Measurements from ENCODE around the gene HJURP.

Gene HJURP

GRCh38 chr2:233800208-233800607, 54.1 kb downstream of the HJURP start:
- Histone ChIP-seq H3K18ac (ENCODE audit: low read length) (no peak overlapping the region), H3K79me1 (ENCODE audit: low read length) (no peaks in the 10 kb centered on the region), H2AK5ac (ENCODE audit: low read length) (no peak overlapping the region), H4K8ac (ENCODE audit: low read depth, low read length) (no peak overlapping the region), H3K4me2 (ENCODE audit: low read length) (no peak overlapping the region), H3K56ac (ENCODE audit: low read length) (no peak overlapping the region), H3K27me3 (ENCODE audit: insufficient read depth, low read length, poor library complexity) (no peaks in the 10 kb centered on the region), H2BK5ac (ENCODE audit: low read length) (no peak overlapping the region), H3K4me1 (ENCODE audit: control insufficient read depth, low read depth, low read length) (no peaks in the 10 kb centered on the region), H3K27ac (ENCODE audit: low read depth, low read length) (no peak overlapping the region), H3K4ac (ENCODE audit: low read depth, low read length) (no peak overlapping the region), H3K23ac (ENCODE audit: low read length) (no peak overlapping the region), H4K5ac (ENCODE audit: low read length) (no peak overlapping the region), H3K9ac (ENCODE audit: low read length) (no peak overlapping the region), H3K79me2 (ENCODE audit: control insufficient read depth, insufficient read depth, low read length) (no peaks in the 10 kb centered on the region), H2BK15ac (replicated peaks; ENCODE audit: low read depth) (no peak overlapping the region), H3K36me3 (ENCODE audit: control insufficient read depth, insufficient read depth, low read length) (no peaks in the 10 kb centered on the region), H2BK120ac (ENCODE audit: low read depth, low read length) (no peak overlapping the region), H3K4me3 (ENCODE audit: low read length) (no peak overlapping the region)
- DNase-seq, result no peak
- WGBS (ENCODE audit: extremely low coverage, insufficient coverage, low lambda C conversion rate), result no CpG with 5 or more reads among the region's 7 CpGs

GRCh38 chr2:233799716-233800115, 54.6 kb downstream of the HJURP start:
- Histone ChIP-seq H3K27ac (ENCODE audit: low read depth, low read length) (no peak overlapping the region), H2BK15ac (replicated peaks; ENCODE audit: low read depth) (no peak overlapping the region), H2BK5ac (ENCODE audit: low read length) (no peak overlapping the region), H3K4ac (ENCODE audit: low read depth, low read length) (no peak overlapping the region), H3K4me1 (ENCODE audit: control insufficient read depth, low read depth, low read length) (no peaks in the 10 kb centered on the region), H3K79me2 (ENCODE audit: control insufficient read depth, insufficient read depth, low read length) (no peaks in the 10 kb centered on the region), H2AK5ac (ENCODE audit: low read length) (no peak overlapping the region), H4K8ac (ENCODE audit: low read depth, low read length) (no peak overlapping the region), H2BK120ac (ENCODE audit: low read depth, low read length) (no peak overlapping the region), H3K56ac (ENCODE audit: low read length) (no peak overlapping the region), H3K9ac (ENCODE audit: low read length) (no peak overlapping the region), H3K23ac (ENCODE audit: low read length) (no peak overlapping the region), H4K5ac (ENCODE audit: low read length) (no peak overlapping the region), H3K4me2 (ENCODE audit: low read length) (no peak overlapping the region), H3K27me3 (ENCODE audit: insufficient read depth, low read length, poor library complexity) (no peaks in the 10 kb centered on the region), H3K36me3 (ENCODE audit: control insufficient read depth, insufficient read depth, low read length) (no peaks in the 10 kb centered on the region), H3K4me3 (ENCODE audit: low read length) (no peak overlapping the region), H3K18ac (ENCODE audit: low read length) (no peak overlapping the region), H3K79me1 (ENCODE audit: low read length) (no peaks in the 10 kb centered on the region)
- WGBS (ENCODE audit: extremely low coverage, insufficient coverage, low lambda C conversion rate), result no CpG with 5 or more reads among the region's 5 CpGs
- DNase-seq, result no peak

- H3K4me2 ChIP-seq (ENCODE audit: low read length), result no peak overlapping the region
- no peak overlapping the region for H2AK5ac ChIP-seq (ENCODE audit: low read length)
- no peaks in the 10 kb centered on the region for H3K27me3 ChIP-seq (ENCODE audit: insufficient read depth, low read length, poor library complexity)
- H2BK5ac ChIP-seq (ENCODE audit: low read length), result no peak overlapping the region
- H3K79me2 ChIP-seq (ENCODE audit: control insufficient read depth, insufficient read depth, low read length), result no peaks in the 10 kb centered on the region
- peak; percentile 3 for DNase-seq
- no peak overlapping the region for H3K18ac ChIP-seq (ENCODE audit: low read length)
- H4K8ac ChIP-seq (ENCODE audit: low read depth, low read length), result no peak overlapping the region
- no peak overlapping the region for H3K9ac ChIP-seq (ENCODE audit: low read length)
- H2BK15ac ChIP-seq (replicated peaks; ENCODE audit: low read depth), result no peak overlapping the region
- no peak overlapping the region for H3K4me3 ChIP-seq (ENCODE audit: low read length)
- H3K36me3 ChIP-seq (ENCODE audit: control insufficient read depth, insufficient read depth, low read length), result no peaks in the 10 kb centered on the region
- H3K23ac ChIP-seq (ENCODE audit: low read length), result no peak overlapping the region
- H3K4me1 ChIP-seq (ENCODE audit: control insufficient read depth, low read depth, low read length), result no peaks in the 10 kb centered on the region
- H3K79me1 ChIP-seq (ENCODE audit: low read length), result no peaks in the 10 kb centered on the region
- H4K5ac ChIP-seq (ENCODE audit: low read length), result no peak overlapping the region
- no peak overlapping the region for H3K27ac ChIP-seq (ENCODE audit: low read depth, low read length)
- WGBS (ENCODE audit: extremely low coverage, insufficient coverage, low lambda C conversion rate), result no CpG with 5 or more reads among the region's 7 CpGs
- no peak overlapping the region for H3K56ac ChIP-seq (ENCODE audit: low read length)
- H3K4ac ChIP-seq (ENCODE audit: low read depth, low read length), result no peak overlapping the region
- H2BK120ac ChIP-seq (ENCODE audit: low read depth, low read length), result no peak overlapping the region
These were observed 55.2 kb downstream of the HJURP start for GRCh38 chr2:233799087-233799665.

GRCh38 chr2:233798335-233799086, 55.8 kb downstream of the HJURP start:
- no peak overlapping the region for H2BK5ac ChIP-seq (ENCODE audit: low read length)
- no peak overlapping the region for H3K27ac ChIP-seq (ENCODE audit: low read depth, low read length)
- no peaks in the 10 kb centered on the region for H3K27me3 ChIP-seq (ENCODE audit: insufficient read depth, low read length, poor library complexity)
- H3K4me3 ChIP-seq (ENCODE audit: low read length), result no peak overlapping the region
- H4K5ac ChIP-seq (ENCODE audit: low read length), result no peak overlapping the region
- WGBS (ENCODE audit: extremely low coverage, insufficient coverage, low lambda C conversion rate), result no CpG with 5 or more reads among the region's 14 CpGs
- H3K36me3 ChIP-seq (ENCODE audit: control insufficient read depth, insufficient read depth, low read length), result no peaks in the 10 kb centered on the region
- DNase-seq, result no peak
- H3K4me2 ChIP-seq (ENCODE audit: low read length), result no peak overlapping the region
- no peak overlapping the region for H2AK5ac ChIP-seq (ENCODE audit: low read length)
- H3K4me1 ChIP-seq (ENCODE audit: control insufficient read depth, low read depth, low read length), result no peaks in the 10 kb centered on the region
- no peak overlapping the region for H3K18ac ChIP-seq (ENCODE audit: low read length)
- H2BK15ac ChIP-seq (replicated peaks; ENCODE audit: low read depth), result no peak overlapping the region
- no peak overlapping the region for H3K9ac ChIP-seq (ENCODE audit: low read length)
- H3K23ac ChIP-seq (ENCODE audit: low read length), result no peak overlapping the region
- no peak overlapping the region for H4K8ac ChIP-seq (ENCODE audit: low read depth, low read length)
- no peaks in the 10 kb centered on the region for H3K79me1 ChIP-seq (ENCODE audit: low read length)
- H2BK120ac ChIP-seq (ENCODE audit: low read depth, low read length), result no peak overlapping the region
- H3K56ac ChIP-seq (ENCODE audit: low read length), result no peak overlapping the region
- no peaks in the 10 kb centered on the region for H3K79me2 ChIP-seq (ENCODE audit: control insufficient read depth, insufficient read depth, low read length)
- no peak overlapping the region for H3K4ac ChIP-seq (ENCODE audit: low read depth, low read length)

GRCh38 chr2:233796254-233796653, 58.1 kb downstream of the HJURP start:
- Histone ChIP-seq H3K4me1 (ENCODE audit: control insufficient read depth, low read depth, low read length) (no peaks in the 10 kb centered on the region), H4K5ac (ENCODE audit: low read length) (no peak overlapping the region), H3K4me3 (ENCODE audit: low read length) (no peak overlapping the region), H3K56ac (ENCODE audit: low read length) (no peak overlapping the region), H3K79me2 (ENCODE audit: control insufficient read depth, insufficient read depth, low read length) (no peaks in the 10 kb centered on the region), H2BK120ac (ENCODE audit: low read depth, low read length) (no peak overlapping the region), H3K23ac (ENCODE audit: low read length) (no peak overlapping the region), H3K4ac (ENCODE audit: low read depth, low read length) (no peak overlapping the region), H3K9ac (ENCODE audit: low read length) (no peak overlapping the region), H3K4me2 (ENCODE audit: low read length) (no peak overlapping the region), H2AK5ac (ENCODE audit: low read length) (no peak overlapping the region), H2BK5ac (ENCODE audit: low read length) (no peak overlapping the region), H3K79me1 (ENCODE audit: low read length) (no peaks in the 10 kb centered on the region), H3K36me3 (ENCODE audit: control insufficient read depth, insufficient read depth, low read length) (no peaks in the 10 kb centered on the region), H3K18ac (ENCODE audit: low read length) (no peak overlapping the region), H3K27me3 (ENCODE audit: insufficient read depth, low read length, poor library complexity) (no peaks in the 10 kb centered on the region), H3K27ac (ENCODE audit: low read depth, low read length) (no peak overlapping the region), H2BK15ac (replicated peaks; ENCODE audit: low read depth) (no peak overlapping the region), H4K8ac (ENCODE audit: low read depth, low read length) (no peak overlapping the region)
- no CpG with 5 or more reads among the region's 9 CpGs for WGBS (ENCODE audit: extremely low coverage, insufficient coverage, low lambda C conversion rate)
- DNase-seq, result no peak
